Measurements from ENCODE around the gene PHF21B.
"Not testable (repeated sequence)": the region's sequence is repeated elsewhere in the genome, so short reads cannot be mapped to it uniquely, and the experiment has no call there.

The PHF21B gene

GRCh38 chr22:44918925-44919392, 90.8 kb downstream of the PHF21B start:
- no peak for DNase-seq (ENCODE audit: low read depth, low spot score)

GRCh38 chr22:44918166-44918924, 91.5 kb downstream of the PHF21B start:
- no peak for DNase-seq (ENCODE audit: low read depth, low spot score)

- DNase-seq (ENCODE audit: low read depth, low spot score) = no peak
Observed at GRCh38 chr22:44917372-44918165, 92.2 kb downstream of the PHF21B start.

GRCh38 chr22:44916281-44917231, 93.2 kb downstream of the PHF21B start:
- no peak for DNase-seq (ENCODE audit: low read depth, low spot score)

GRCh38 chr22:44915441-44915840, 94.4 kb downstream of the PHF21B start:
- DNase-seq (ENCODE audit: low read depth, low spot score) = no peak

- no peak for DNase-seq (ENCODE audit: low read depth, low spot score)
Observed at GRCh38 chr22:44914026-44914721, 95.6 kb downstream of the PHF21B start.

GRCh38 chr22:44913198-44913983, 96.4 kb downstream of the PHF21B start:
- DNase-seq (ENCODE audit: low read depth, low spot score) = no peak

- no peak for DNase-seq (ENCODE audit: low read depth, low spot score)
Observed at GRCh38 chr22:44909241-44909640, 100.6 kb downstream of the PHF21B start.

GRCh38 chr22:44907765-44908737, 101.8 kb downstream of the PHF21B start:
- no peak for DNase-seq (ENCODE audit: low read depth, low spot score)

GRCh38 chr22:44906999-44907644, 102.7 kb downstream of the PHF21B start:
- no peak for DNase-seq (ENCODE audit: low read depth, low spot score)

GRCh38 chr22:44906248-44906936, 103.4 kb downstream of the PHF21B start:
- DNase-seq (ENCODE audit: low read depth, low spot score) = no peak

- DNase-seq (ENCODE audit: low read depth, low spot score) = not testable (repeated sequence)
Observed at GRCh38 chr22:44904492-44905152, 105.2 kb downstream of the PHF21B start.

- DNase-seq (ENCODE audit: low read depth, low spot score) = not testable (repeated sequence)
Observed at GRCh38 chr22:44903164-44903563, 106.6 kb downstream of the PHF21B start.

- DNase-seq (ENCODE audit: low read depth, low spot score) = no peak
Observed at GRCh38 chr22:44901301-44901700, 108.5 kb downstream of the PHF21B start.

- DNase-seq (ENCODE audit: low read depth, low spot score) = no peak
Observed at GRCh38 chr22:44898236-44898635, 111.6 kb downstream of the PHF21B start.

GRCh38 chr22:44895296-44896055, 114.3 kb downstream of the PHF21B start:
- DNase-seq (ENCODE audit: low read depth, low spot score) = no peak

- no peak for DNase-seq (ENCODE audit: low read depth, low spot score)
Observed at GRCh38 chr22:44894782-44895181, 115.0 kb downstream of the PHF21B start.
